ENCODE results near the gene NEGR1. TPM values are rescaled to one million over a fixed set of nuclear protein-coding genes. Genes with fewer than 3 reads are reported as not detected.

The NEGR1 gene
- total RNA-seq, 4 donors from 2014 or later = 14.5 to 50.8 (median 29.1) TPM

DNA sequence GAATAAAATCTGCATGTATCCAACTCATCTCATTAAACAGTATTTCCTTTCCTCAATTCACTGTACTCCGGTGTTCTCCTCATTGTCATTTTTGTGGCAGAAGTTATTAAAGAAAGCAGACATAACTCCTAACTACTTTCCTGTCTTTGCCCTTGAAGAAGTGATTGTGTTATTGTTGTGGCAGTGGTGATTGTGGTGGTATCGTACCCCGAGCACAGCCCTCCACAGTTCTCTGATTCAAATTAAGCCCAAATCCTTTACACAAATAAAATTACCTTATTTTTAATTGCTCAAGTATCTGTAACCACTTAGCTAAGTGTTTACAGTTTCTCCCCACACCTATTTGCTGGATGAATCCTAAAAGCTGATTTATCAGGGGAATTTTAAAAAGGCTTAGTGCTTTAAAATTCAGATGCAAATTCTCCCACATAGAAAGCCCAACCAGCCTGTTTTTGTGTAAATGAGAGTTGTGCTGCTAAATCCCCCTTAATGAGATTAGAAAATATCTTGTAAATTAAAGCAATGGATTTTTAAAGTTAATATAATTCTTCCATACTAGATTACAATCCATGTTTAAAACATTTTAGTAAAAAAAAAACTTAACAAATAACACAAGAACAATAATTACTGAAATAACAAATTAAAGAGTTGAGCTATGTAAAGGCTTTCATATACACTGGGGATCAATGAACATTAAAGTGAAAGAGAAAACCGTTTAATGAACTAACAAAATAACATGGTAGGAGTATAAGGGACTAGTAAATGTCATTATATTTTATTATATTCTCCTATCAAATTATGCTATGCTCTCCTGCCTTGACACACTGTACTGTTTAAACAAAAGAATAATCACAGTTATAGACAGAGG lies 259.0 kb downstream of the NEGR1 start:
- TF ChIP-seq, protein P1, sequence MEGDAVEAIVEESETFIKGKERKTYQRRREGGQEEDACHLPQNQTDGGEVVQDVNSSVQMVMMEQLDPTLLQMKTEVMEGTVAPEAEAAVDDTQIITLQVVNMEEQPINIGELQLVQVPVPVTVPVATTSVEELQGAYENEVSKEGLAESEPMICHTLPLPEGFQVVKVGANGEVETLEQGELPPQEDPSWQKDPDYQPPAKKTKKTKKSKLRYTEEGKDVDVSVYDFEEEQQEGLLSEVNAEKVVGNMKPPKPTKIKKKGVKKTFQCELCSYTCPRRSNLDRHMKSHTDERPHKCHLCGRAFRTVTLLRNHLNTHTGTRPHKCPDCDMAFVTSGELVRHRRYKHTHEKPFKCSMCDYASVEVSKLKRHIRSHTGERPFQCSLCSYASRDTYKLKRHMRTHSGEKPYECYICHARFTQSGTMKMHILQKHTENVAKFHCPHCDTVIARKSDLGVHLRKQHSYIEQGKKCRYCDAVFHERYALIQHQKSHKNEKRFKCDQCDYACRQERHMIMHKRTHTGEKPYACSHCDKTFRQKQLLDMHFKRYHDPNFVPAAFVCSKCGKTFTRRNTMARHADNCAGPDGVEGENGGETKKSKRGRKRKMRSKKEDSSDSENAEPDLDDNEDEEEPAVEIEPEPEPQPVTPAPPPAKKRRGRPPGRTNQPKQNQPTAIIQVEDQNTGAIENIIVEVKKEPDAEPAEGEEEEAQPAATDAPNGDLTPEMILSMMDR (IDR thresholded peaks at IDR 0.05) = no peak
- ATAC-seq (ENCODE audit: low FRiP score) (no peak), DNase-seq (ENCODE audit: low spot score) (no peak)

DNA sequence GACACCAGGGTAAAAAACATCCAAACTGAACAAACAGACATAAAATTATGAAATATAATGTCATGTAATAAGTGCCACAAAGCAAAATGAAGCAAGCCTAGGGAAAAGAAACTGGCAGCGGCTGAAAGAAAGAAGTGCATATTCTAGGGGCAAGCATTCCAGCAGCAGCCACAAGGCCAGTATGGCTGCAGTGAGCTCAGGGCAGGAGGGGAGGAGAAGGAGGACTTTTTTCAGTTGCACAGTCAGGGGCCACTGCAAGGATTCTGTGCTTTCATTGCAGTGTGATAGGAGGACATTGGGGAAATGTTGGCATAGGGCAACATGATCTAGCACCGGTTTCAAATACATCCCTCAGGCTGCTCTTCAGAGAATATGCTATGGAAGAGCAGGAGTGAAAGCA lies 263.8 kb downstream of the NEGR1 start:
- TF ChIP-seq, protein P1 (IDR thresholded peaks at IDR 0.05) = no peak
- DNase-seq (ENCODE audit: low spot score) = no peak
- no peak for ATAC-seq (ENCODE audit: low FRiP score)

GRCh38 chr1:72015006-72015405 lies 267.3 kb downstream of the NEGR1 start:
- TF ChIP-seq, protein P1 (IDR thresholded peaks at IDR 0.05) = no peak
- ATAC-seq (ENCODE audit: low FRiP score) (no peak), DNase-seq (ENCODE audit: low spot score) (no peak)

- no peak for DNase-seq (ENCODE audit: low spot score)
- ATAC-seq (ENCODE audit: low FRiP score) = no peak
- TF ChIP-seq, protein P1 (IDR thresholded peaks at IDR 0.05) = no peak
Observed at GRCh38 chr1:72013161-72013560, 269.2 kb downstream of the NEGR1 start.

- ATAC-seq (ENCODE audit: low FRiP score) (no peak), DNase-seq (ENCODE audit: low spot score) (no peak)
- TF ChIP-seq, protein P1 (IDR thresholded peaks at IDR 0.05) = no peak
Observed at GRCh38 chr1:72011721-72012120, 270.6 kb downstream of the NEGR1 start.

DNA sequence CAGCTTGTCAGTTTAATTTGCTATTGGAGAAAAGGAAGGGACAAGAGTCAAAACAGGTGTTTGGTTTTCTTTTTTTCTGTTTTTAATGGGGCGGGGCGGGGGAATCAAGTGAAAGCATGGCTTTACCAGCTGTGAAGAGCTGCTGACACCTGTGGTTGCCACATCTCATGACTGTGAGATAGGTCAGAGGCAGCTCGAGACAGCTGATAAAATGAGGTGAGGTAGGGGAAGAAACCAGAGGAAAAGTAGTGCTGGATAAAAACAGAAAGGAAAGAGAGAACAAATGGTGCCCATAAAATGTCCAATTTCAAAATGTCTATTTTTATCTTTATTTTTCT lies 272.3 kb downstream of the NEGR1 start:
- TF ChIP-seq, protein P1 (IDR thresholded peaks at IDR 0.05) = no peak
- ATAC-seq (ENCODE audit: low FRiP score) (no peak), DNase-seq (ENCODE audit: low spot score) (no peak)
